NOMO-1 treated with DMSO at 0.1 percent for 48 hours (cell line): Measurements from ENCODE around the gene COL21A1.
"Not testable (repeated sequence)": the region's sequence is repeated elsewhere in the genome, so short reads cannot be mapped to it uniquely, and the experiment has no call there.

ENCODE experiments used
- DNase-seq: peaks from one replicate; lab custom pipeline; 2025; ENCODE audit not compliant: unreplicated experiment; lab: John Stamatoyannopoulos, UW

The COL21A1 gene

DNA sequence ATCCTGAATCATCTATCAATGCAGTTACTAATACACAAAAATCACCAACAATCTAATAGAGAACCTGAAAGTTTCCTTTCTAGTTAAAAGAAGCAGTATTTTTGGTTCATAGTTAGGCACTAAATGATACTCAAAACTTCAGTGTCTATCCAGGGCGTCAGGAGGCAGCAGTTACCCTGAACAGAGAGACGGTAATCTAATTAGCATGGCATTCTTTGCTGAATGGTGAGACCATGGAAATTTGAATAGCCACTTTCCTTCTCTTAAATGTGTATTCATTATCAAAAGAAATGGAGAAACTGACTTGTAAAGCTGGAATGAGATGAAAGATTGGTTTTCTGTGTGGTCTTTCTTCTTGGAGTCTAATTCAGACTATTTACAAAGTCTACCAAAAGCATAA lies 225.4 kb downstream of the COL21A1 start:
- DNase-seq, result peak; percentile 34

- no peak for DNase-seq
These were observed 227.4 kb downstream of the COL21A1 start for GRCh38 chr6:56019973-56020372.

DNA sequence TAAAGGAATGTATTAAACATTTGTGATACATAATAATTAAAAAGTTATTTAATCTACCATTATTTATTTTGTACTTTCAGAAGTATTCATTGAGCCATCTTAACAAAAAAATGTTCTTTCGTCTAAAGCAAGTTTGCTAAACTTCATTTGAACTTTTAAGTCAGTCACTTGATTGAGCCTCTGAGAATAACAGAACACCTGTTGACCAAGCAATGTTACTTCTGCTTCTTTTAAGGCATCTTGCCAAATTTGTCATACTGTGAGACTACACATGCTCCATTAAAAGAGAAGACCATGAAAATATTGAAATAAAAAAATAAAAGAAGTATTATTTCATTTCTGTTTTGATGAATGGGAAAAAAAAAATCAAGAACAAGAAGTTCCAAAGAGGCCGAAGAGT lies 230.2 kb downstream of the COL21A1 start:
- no peak for DNase-seq

GRCh38 chr6:56014039-56014438 lies 233.3 kb downstream of the COL21A1 start:
- DNase-seq, result not testable (repeated sequence)

DNA sequence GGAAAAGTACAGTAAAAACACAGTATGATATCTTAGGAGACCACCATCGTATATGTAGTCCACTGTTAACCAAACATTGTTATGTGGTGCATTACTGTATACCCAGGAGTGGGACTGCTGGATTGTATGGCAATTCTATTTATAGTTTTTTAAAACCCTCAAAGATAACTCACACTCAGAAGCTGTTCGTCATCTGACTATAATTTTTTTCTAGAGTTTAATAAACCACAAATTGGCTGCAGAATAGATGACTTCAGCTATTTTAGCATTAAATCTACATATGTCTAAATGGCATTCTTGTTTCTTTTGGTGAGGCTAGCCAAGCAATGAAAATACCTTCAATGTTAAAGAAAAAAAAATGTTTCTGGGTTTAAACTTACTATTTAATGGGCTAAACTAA lies 237.7 kb downstream of the COL21A1 start:
- no peak for DNase-seq
